Sigmoid colon (tissue), 4 donors: ENCODE data around the gene PRDM12.

ENCODE experiments used
- CTCF ChIP-seq, 4 experiments: fragments of 450-650 bp in 3 of 4; fragments of 200-600 bp in 1 of 4; IDR thresholded peaks; one replicate each; pipeline ENCODE4 v1.5.1; 2016 to 2019; ENCODE audit warnings: antibody characterized with exemption in 4 of 4, mild to moderate bottlenecking in 3 of 4, moderate library complexity in 2 of 4
- POLR2A ChIP-seq, 2 donors: fragments of 450-650 bp; IDR thresholded peaks; one replicate each; pipeline ENCODE4 v1.6.1; 2016; ENCODE audit warnings: antibody characterized with exemption in 2 of 2, mild to moderate bottlenecking in 2 of 2, moderate library complexity in 2 of 2
- POLR2AphosphoS5 ChIP-seq, 4 donors: sonication (generic); formaldehyde crosslinking; IDR thresholded peaks; one replicate each; pipeline ENCODE4 v1.6.1; 2017; ENCODE audit warnings: antibody characterized with exemption in 4 of 4

GRCh38 chr9:130693101-130693425, 28.7 kb downstream of the PRDM12 start:
- TF ChIP-seq CTCF (IDR thresholded peaks at IDR 0.05), result no peak
- no peak for TF ChIP-seq POLR2AphosphoS5 (IDR thresholded peaks at IDR 0.05)
- no peak for TF ChIP-seq POLR2A (IDR thresholded peaks at IDR 0.05)
